Ovary (tissue), 3 donors: ENCODE results near the gene SPATA9.

Experiments
- CTCF ChIP-seq, 3 donors: fragments of 450-650 bp in 2 of 3; fragments of 200-600 bp in 1 of 3; IDR thresholded peaks; one replicate each; pipeline versions ENCODE4 v1.5.1 to v1.8.0; 2016 to 2022; ENCODE audit warnings: antibody characterized with exemption in 3 of 3, mild to moderate bottlenecking in 1 of 3
- EP300 ChIP-seq: sonication (generic); formaldehyde crosslinking; IDR thresholded peaks from one replicate; pipeline ENCODE4 v1.6.1; 2017; ENCODE audit warnings: antibody characterized with exemption
- POLR2A ChIP-seq: fragments of 450-650 bp; IDR thresholded peaks from one replicate; pipeline ENCODE4 v1.6.1; 2017; ENCODE audit warnings: antibody characterized with exemption, mild to moderate bottlenecking, moderate library complexity
- donor health status: DM: no; HTN: no; CAD: no.

- no peak for TF ChIP-seq CTCF (IDR thresholded peaks at IDR 0.05)
- TF ChIP-seq POLR2A = no peak
- TF ChIP-seq EP300 = no peak
Observed at GRCh38 chr5:95718203-95718602, 35.4 kb upstream of the SPATA9 start.
